AG04449 (cell line): Measurements from ENCODE around the gene ARRDC3.

Experiments
- CTCF ChIA-PET: fragments of 350-600 bp; formaldehyde crosslinking; extraction: SDS; loops from one replicate; lab custom pipeline; 2021; ENCODE audit warnings: antibody characterized with exemption; lab: Yijun Ruan, JAX
- POLR2A ChIA-PET: fragments of 400-600, 350-600 bp; formaldehyde crosslinking; extraction: SDS; loops from one replicate; lab custom pipeline; 2020; ENCODE audit warnings: antibody characterized with exemption, inconsistent platforms; lab: Yijun Ruan, JAX
- DNase-seq: peaks from one replicate; pipeline ENCODE4 v3.0.0-alpha.2; 2010; ENCODE audit warnings: low read depth, low spot score
- H3K4me3 ChIP-seq: 2 replicates; pipeline ENCODE4 v1.5.1; 2011; ENCODE audit warnings: low read depth, mild to moderate bottlenecking, control low read depth, low read length
- TF ChIP-seq, protein P1 (sequence below): IDR thresholded peaks from one replicate; pipeline ENCODE4 v1.5.1; 2011; ENCODE audit warnings: mild to moderate bottlenecking, moderate library complexity, low read length, control low read depth, inconsistent platforms; ENCODE audit not compliant: insufficient read depth; ENCODE audit errors: missing control alignments

The ARRDC3 gene

DNA sequence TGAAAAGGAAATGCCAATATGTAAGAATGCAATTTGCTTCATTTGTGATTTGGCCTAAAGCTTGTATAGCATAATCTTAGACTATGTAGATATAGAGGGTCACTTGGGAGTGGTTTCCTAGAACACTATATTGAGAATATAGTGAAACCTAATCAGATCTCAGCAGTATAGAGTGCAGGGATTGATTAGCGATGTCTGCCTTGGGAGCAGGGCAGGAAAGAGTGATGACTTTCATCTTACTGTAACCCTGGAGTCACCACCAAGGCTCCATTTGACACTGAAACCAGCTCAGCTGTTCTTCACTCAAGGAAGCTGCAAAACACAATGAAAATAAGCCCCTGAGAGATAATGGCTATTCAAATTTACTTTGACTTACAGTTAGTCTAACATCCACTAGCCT, 26.2 kb upstream of the ARRDC3 start:
- ChIA-PET CTCF (interaction anchor here (0.6 to 11.5 kb wide), 3 partner anchors 10 to 542 kb away, joined by 3 to 111 read pairs (median 3); no protein-coding TSS in a partner anchor), POLR2A (no interaction called here)

DNA sequence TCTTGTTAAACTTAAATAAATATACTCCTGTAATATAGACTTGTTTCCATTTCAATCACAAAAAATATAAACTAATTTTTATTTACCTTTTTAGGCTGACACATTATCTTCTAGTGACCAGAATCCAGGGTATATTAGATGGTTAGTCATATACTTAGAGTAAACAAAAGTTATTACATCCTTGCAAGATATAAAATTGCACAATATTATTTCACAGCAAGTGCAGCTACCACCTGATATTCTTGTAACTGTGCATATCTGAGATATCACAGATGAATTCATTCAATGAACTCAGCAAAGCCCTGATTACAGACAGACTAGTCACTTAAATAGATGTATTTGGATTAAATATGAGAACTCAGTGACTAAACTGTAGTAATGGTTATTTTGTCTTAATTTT, 25.6 kb upstream of the ARRDC3 start:
- CTCF ChIA-PET = interaction anchor here (1.0 to 11.5 kb wide), 3 partner anchors 9 to 30 kb away, joined by 3 to 111 read pairs (median 3); no protein-coding TSS in a partner anchor
- TF ChIP-seq, protein P1, sequence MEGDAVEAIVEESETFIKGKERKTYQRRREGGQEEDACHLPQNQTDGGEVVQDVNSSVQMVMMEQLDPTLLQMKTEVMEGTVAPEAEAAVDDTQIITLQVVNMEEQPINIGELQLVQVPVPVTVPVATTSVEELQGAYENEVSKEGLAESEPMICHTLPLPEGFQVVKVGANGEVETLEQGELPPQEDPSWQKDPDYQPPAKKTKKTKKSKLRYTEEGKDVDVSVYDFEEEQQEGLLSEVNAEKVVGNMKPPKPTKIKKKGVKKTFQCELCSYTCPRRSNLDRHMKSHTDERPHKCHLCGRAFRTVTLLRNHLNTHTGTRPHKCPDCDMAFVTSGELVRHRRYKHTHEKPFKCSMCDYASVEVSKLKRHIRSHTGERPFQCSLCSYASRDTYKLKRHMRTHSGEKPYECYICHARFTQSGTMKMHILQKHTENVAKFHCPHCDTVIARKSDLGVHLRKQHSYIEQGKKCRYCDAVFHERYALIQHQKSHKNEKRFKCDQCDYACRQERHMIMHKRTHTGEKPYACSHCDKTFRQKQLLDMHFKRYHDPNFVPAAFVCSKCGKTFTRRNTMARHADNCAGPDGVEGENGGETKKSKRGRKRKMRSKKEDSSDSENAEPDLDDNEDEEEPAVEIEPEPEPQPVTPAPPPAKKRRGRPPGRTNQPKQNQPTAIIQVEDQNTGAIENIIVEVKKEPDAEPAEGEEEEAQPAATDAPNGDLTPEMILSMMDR = no peak
- POLR2A ChIA-PET = no interaction called here
- no peak for DNase-seq
- H3K4me3 ChIP-seq = no peak overlapping the region

More for the DNA sequence above, 26.2 kb upstream of the ARRDC3 start:
- TF ChIP-seq, protein P1 = no peak
- DNase-seq = no peak
- no peak overlapping the region for H3K4me3 ChIP-seq

DNA sequence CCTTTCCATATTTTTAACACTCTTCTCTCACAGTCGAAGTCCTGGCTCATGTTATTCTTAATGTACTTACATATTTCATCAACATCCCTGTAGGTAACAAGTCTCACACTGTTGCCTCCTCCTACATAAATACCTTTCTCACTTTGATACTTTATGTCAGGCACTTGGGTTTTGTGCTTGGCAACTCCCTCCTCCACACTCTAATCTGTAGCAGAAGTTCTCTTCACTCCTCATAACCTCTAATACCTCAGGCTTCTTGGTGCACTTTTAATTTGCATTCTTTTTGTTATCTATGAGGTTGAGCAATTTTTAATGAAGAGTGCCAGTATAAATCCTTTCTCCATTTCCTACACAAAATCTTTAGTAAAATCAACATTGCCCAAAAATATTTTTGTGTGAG, 24.1 kb upstream of the ARRDC3 start:
- CTCF ChIA-PET = interaction anchor here (1.0 to 11.5 kb wide), 5 partner anchors 12 to 476 kb away, joined by 3 to 111 read pairs (median 5); no protein-coding TSS in a partner anchor
- TF ChIP-seq, protein P1 = no peak
- POLR2A ChIA-PET = no interaction called here
- DNase-seq = no peak
- H3K4me3 ChIP-seq = no peak overlapping the region

DNA sequence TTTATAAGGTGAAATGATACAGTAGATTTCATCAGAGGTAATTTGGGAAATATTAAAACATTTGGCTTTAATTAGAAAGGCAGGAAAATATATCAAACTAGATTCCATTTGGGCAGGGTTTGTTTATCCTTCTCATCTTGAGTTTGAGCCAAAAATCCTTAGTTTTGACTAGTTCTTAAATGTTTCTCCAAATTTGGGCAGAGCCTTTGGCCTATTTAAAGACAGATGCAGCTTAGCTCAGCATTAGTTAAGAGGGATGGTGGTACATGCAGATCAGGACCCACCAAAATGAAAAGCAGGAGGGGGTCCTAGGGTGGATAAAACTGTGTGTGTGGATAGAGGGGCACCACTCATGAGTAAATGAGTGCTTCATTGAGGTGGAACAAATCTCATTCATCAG, 20.3 kb upstream of the ARRDC3 start:
- no peak for DNase-seq
- CTCF ChIA-PET = interaction anchor here (9.6 to 11.5 kb wide), 2 partner anchors 16 to 17 kb away, joined by 88 to 111 read pairs; partner anchors contain the start of gene ARRDC3
- POLR2A ChIA-PET = no interaction called here
- TF ChIP-seq, protein P1 = no peak
- H3K4me3 ChIP-seq = no peak overlapping the region

DNA sequence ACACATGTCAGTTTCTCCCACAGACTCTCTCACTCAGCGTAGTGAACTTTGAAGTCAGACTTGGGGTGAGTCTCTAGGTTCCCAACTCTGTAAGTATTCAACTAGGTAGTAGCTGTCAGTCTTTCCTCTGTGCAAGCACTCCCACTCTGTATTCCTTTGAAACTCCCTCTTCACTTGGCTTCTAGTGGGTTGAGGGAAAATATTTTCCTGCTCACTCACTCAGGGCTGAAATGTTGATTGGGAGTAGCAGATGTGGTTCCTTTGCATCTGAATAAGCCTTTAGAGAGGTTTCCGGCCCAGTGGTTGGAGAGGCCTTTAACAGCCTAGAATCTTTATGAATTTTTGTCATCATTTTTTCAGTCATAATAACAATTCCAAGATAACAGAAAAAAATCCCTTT, 18.1 kb upstream of the ARRDC3 start:
- no peak for DNase-seq
- no peak overlapping the region for H3K4me3 ChIP-seq
- ChIA-PET POLR2A (no interaction called here), CTCF (interaction anchor here (9.6 to 11.5 kb wide), 2 partner anchors 15 to 18 kb away, joined by 88 to 111 read pairs; partner anchors contain the start of gene ARRDC3)
- TF ChIP-seq, protein P1 = no peak

DNA sequence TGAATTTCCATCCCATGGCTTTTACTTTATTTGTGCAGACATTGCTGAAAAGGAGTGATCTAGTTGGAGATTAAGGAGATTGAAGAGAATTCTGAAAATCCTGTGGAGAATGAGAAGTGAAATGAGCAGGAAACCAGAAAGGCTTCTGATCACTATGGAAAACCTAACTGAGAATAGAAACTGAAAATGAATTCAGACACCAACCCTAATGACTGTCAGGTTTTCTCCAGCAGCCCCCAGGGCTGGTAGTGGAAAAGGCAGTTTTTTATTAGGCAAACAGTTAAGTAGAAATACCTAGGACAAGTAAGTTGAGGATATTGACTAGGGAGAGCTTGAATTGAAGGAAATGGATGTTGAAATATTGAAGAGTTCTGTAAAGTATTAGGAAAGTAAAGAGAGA, 14.7 kb upstream of the ARRDC3 start:
- POLR2A ChIA-PET = no interaction called here
- no peak for DNase-seq
- TF ChIP-seq, protein P1 = no peak
- H3K4me3 ChIP-seq = no peak overlapping the region
- CTCF ChIA-PET = interaction anchor here (0.7 to 9.6 kb wide), 2 partner anchors 12 to 118 kb away, joined by 3 to 88 read pairs; partner anchors contain the start of gene ARRDC3
